ENCODE measurements around the gene RHAG. TPM values are rescaled to one million over a fixed set of nuclear protein-coding genes. Genes with fewer than 3 reads are reported as not detected.

Gene RHAG
- total RNA-seq = not detected in 2 replicates
- not detected in 2 replicates for polyA plus RNA-seq

- TF ChIP-seq, protein P1, sequence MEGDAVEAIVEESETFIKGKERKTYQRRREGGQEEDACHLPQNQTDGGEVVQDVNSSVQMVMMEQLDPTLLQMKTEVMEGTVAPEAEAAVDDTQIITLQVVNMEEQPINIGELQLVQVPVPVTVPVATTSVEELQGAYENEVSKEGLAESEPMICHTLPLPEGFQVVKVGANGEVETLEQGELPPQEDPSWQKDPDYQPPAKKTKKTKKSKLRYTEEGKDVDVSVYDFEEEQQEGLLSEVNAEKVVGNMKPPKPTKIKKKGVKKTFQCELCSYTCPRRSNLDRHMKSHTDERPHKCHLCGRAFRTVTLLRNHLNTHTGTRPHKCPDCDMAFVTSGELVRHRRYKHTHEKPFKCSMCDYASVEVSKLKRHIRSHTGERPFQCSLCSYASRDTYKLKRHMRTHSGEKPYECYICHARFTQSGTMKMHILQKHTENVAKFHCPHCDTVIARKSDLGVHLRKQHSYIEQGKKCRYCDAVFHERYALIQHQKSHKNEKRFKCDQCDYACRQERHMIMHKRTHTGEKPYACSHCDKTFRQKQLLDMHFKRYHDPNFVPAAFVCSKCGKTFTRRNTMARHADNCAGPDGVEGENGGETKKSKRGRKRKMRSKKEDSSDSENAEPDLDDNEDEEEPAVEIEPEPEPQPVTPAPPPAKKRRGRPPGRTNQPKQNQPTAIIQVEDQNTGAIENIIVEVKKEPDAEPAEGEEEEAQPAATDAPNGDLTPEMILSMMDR (IDR thresholded peaks at IDR 0.05; ENCODE audit: low read depth, low read length) = no peak
- H3K4me1 ChIP-seq (ENCODE audit: low read depth) = no peaks in the 10 kb centered on the region
- H3K4me3 ChIP-seq = no peak within 1 kb of the TSS
- H3K9me3 ChIP-seq (ENCODE audit: low read depth) = no peaks in the 10 kb centered on the region
- no peak within 1 kb of the TSS for H3K27ac ChIP-seq
- H3K27me3 ChIP-seq = no peaks in the 10 kb centered on the region
- no peak for DNase-seq (ENCODE audit: low read depth in 1 of 2, low spot score in 1 of 2)
- no peaks in the 10 kb centered on the region for H3K36me3 ChIP-seq
Observed at GRCh38 chr6:49636713-49637349, at the start of gene RHAG. Gene RHAG (minus strand): TSS chr6:49636839. CDS start chr6:49636812, 27 bp downstream.

DNA sequence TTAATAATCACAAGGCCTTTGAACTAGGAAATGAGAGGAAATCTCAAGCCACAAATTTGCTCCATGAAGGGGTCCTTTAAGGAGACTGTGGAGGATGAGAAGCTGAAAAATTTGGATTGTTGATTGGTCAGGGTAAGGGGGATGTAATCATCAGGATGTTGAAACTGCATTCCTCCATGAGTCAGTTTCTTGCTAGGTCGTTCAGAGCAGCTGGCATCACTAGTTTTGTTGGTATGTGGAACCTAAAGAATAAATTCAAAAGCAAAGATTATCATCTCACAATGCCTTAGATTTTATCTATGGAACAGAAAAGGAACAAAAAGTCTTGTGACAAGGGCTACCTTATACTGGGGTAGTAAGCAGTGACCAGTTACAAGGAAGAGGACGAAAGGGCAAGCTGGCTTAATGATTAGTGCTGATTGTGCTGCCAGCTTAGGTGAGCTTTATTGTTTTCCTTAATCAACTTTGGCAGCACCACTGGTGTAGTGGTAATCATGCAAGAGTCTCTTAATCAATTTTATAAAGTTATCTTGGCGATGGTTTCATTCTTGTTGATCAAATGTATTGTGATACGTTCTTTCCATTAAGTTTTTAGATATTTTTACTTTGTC lies 40.1 kb upstream of the RHAG start:
- DNase-seq (ENCODE audit: low read depth in 1 of 2, low spot score in 1 of 2) = peak in 1 of 2 donors; percentile 22
- TF ChIP-seq, protein P1 (IDR thresholded peaks at IDR 0.05; ENCODE audit: low read depth, low read length) = no peak
- no peak overlapping the region for H3K4me3 ChIP-seq
- H3K27me3 ChIP-seq = no peaks in the 10 kb centered on the region
- H3K9me3 ChIP-seq (ENCODE audit: low read depth) = no peaks in the 10 kb centered on the region
- H3K4me1 ChIP-seq (ENCODE audit: low read depth) = no peaks in the 10 kb centered on the region
- H3K36me3 ChIP-seq = no peaks in the 10 kb centered on the region
- H3K27ac ChIP-seq = no peak overlapping the region

GRCh38 chr6:49675816-49676215 lies 39.2 kb upstream of the RHAG start:
- H3K27me3 ChIP-seq = no peaks in the 10 kb centered on the region
- no peaks in the 10 kb centered on the region for H3K4me1 ChIP-seq (ENCODE audit: low read depth)
- no peak for DNase-seq (ENCODE audit: low read depth in 1 of 2, low spot score in 1 of 2)
- no peak overlapping the region for H3K27ac ChIP-seq
- no peaks in the 10 kb centered on the region for H3K36me3 ChIP-seq
- TF ChIP-seq, protein P1 (IDR thresholded peaks at IDR 0.05; ENCODE audit: low read depth, low read length) = no peak
- H3K9me3 ChIP-seq (ENCODE audit: low read depth) = no peaks in the 10 kb centered on the region
- no peak overlapping the region for H3K4me3 ChIP-seq

DNA sequence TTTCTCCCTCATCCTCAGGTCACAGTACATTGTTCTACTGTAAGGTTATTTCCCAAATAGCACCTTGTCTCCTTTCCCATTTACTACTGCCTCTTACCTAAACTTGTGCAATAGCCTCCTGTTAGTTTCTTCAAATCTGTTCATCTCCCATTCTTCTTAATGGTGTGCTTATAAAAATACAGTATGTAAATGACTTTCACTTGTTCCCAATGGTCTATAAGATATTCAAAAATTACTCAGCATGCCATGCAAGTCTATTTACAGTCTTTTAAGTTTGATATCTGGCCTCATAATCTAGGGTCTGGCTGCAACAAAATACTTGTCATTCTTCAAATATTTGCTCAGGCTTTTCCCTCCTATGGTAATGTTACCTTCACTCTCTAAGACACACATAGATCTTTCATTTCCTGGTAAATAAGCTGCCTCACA lies 31.5 kb upstream of the RHAG start:
- TF ChIP-seq, protein P1 (IDR thresholded peaks at IDR 0.05; ENCODE audit: low read depth, low read length) = no peak
- Histone ChIP-seq H3K4me1 (ENCODE audit: low read depth) (no peaks in the 10 kb centered on the region), H3K36me3 (no peaks in the 10 kb centered on the region), H3K27me3 (no peaks in the 10 kb centered on the region), H3K9me3 (ENCODE audit: low read depth) (no peaks in the 10 kb centered on the region), H3K4me3 (no peak overlapping the region), H3K27ac (no peak overlapping the region)
- no peak for DNase-seq (ENCODE audit: low read depth in 1 of 2, low spot score in 1 of 2)

DNA sequence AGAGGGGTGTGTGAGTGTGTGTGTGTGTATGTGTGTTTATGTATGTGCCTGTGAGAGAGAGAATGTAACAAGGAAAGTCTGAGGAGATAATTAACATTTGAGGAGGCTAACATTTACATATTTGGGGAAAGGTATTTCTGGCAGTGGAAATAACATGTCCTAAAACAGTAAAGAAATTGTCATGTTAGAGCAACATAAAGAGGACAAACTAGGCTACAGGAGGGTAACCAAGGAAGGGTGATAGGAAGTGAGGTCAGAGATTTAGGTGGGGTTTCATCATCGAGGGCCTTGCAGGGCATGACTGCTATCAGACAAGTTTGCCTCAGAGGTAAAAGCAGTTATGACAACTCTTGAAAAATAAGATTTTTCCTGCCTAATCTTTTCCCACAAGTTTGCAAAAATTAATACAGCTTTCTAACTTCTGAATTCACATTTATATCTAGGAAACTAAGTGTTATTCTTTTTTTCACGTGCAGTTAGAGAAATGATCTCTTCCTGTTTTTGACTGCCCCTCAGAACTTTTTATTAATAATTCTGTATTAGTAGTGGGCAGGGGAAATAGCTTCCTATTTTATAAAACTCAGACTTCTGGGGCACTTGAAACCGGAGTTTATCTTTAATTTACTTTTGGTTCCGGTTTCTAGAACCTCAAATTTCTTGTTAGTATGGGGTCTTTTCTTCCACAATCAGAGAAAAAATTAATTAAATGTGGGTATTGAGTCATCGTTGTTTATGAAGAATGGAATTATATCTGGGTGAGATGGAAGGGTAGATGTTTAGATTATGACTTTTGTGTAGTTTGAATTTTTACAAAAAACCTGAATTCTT lies 30.5 kb upstream of the RHAG start:
- no peak overlapping the region for H3K27ac ChIP-seq
- no peaks in the 10 kb centered on the region for H3K36me3 ChIP-seq
- no peak for DNase-seq (ENCODE audit: low read depth in 1 of 2, low spot score in 1 of 2)
- H3K9me3 ChIP-seq (ENCODE audit: low read depth) = no peaks in the 10 kb centered on the region
- H3K4me3 ChIP-seq = no peak overlapping the region
- no peaks in the 10 kb centered on the region for H3K27me3 ChIP-seq
- TF ChIP-seq, protein P1 (IDR thresholded peaks at IDR 0.05; ENCODE audit: low read depth, low read length) = no peak
- H3K4me1 ChIP-seq (ENCODE audit: low read depth) = no peaks in the 10 kb centered on the region
